CD4-positive, alpha-beta memory T cell (primary cell): ENCODE measurements around the gene APC2. TPM values are rescaled to one million over a fixed set of nuclear protein-coding genes. Genes with fewer than 3 reads are reported as not detected.

Experiments used
- CTCF ChIA-PET: fragments of 350-600 bp; sonication (Branson Sonifier 250); formaldehyde crosslinking; loops from one replicate; lab custom pipeline; 2021; ENCODE audit warnings: inconsistent platforms; ENCODE audit not compliant: partially characterized antibody; lab: Charles Lee
- POLR2A ChIA-PET: fragments of 350-600 bp; sonication (Branson Sonifier 250); formaldehyde crosslinking; loops from one replicate; lab custom pipeline; 2021; ENCODE audit not compliant: partially characterized antibody; lab: Charles Lee
- DNase-seq, 5 donors: peaks; one replicate each; pipeline versions ENCODE4 v3.0.0 to v3.0.0-alpha.2; 2020 to 2022; ENCODE audit warnings: mixed read lengths in 1 of 5
- H3K27ac ChIP-seq: one replicate; pipeline ENCODE4 v1.7.0; 2013; ENCODE audit warnings: low read depth, low read length
- H3K27me3 ChIP-seq: 2 replicates; pipeline ENCODE4 v1.7.0; 2013; ENCODE audit warnings: mild to moderate bottlenecking, low read length, moderate library complexity; ENCODE audit not compliant: insufficient read depth
- H3K36me3 ChIP-seq: 2 replicates; pipeline ENCODE4 v1.7.0; 2013; ENCODE audit warnings: mild to moderate bottlenecking, low read length, moderate library complexity; ENCODE audit not compliant: insufficient read depth
- H3K4me1 ChIP-seq: 2 replicates; pipeline ENCODE4 v1.7.0; 2013; ENCODE audit warnings: mild to moderate bottlenecking, low read length, moderate library complexity; ENCODE audit not compliant: insufficient read depth
- H3K4me3 ChIP-seq, 2 donors: one replicate each; pipeline ENCODE4 v1.7.0; 2013; ENCODE audit warnings: low read length in 2 of 2, mild to moderate bottlenecking in 1 of 2
- H3K9me3 ChIP-seq, 2 donors: one replicate each; pipeline ENCODE4 v1.7.0; 2013; ENCODE audit warnings: low read length in 2 of 2, control low read depth in 1 of 2; ENCODE audit not compliant: control insufficient read depth in 1 of 2
- H3K27ac Mint-ChIP-seq, 7 donors: one replicate each; pipeline ENCODE4 v1.8.0; 2020 to 2021; ENCODE audit warnings: mixed read lengths in 7 of 7, mild to moderate bottlenecking in 6 of 7, inconsistent platforms in 3 of 7, moderate library complexity in 3 of 7
- H3K27me3 Mint-ChIP-seq, 2 donors: one replicate each; pipeline ENCODE4 v1.8.0; 2020 to 2021; ENCODE audit warnings: mixed read lengths in 2 of 2
- H3K36me3 Mint-ChIP-seq, 2 donors: one replicate each; pipeline ENCODE4 v1.8.0; 2020 to 2021; ENCODE audit warnings: mixed read lengths in 2 of 2, inconsistent platforms in 1 of 2, mild to moderate bottlenecking in 1 of 2
- H3K4me1 Mint-ChIP-seq, 4 donors: one replicate each; pipeline ENCODE4 v1.8.0; 2020 to 2021; ENCODE audit warnings: mixed read lengths in 4 of 4, mild to moderate bottlenecking in 1 of 4
- H3K4me3 Mint-ChIP-seq, 8 donors: one replicate each; pipeline ENCODE4 v1.8.0; 2020 to 2021; ENCODE audit warnings: mixed read lengths in 8 of 8, mild to moderate bottlenecking in 7 of 8, moderate library complexity in 6 of 8, inconsistent platforms in 3 of 8
- H3K9me3 Mint-ChIP-seq, 8 donors: one replicate each; pipeline ENCODE4 v1.8.0; 2020 to 2021; ENCODE audit warnings: mixed read lengths in 8 of 8, mild to moderate bottlenecking in 5 of 8, inconsistent platforms in 3 of 8, moderate library complexity in 1 of 8
- intact Hi-C: fragments of 100-400 bp; cut with micrococcal nuclease; formaldehyde crosslinking; loops from one replicate; pipeline ENCODE4 v1.15.1; 2023
- polyA plus RNA-seq, 2 donors: library from polyadenylated mRNA; unstranded; fragments of 300-500 nt; fragmentation: Illumina TruSeq; gene quantifications; one replicate each; pipeline ENCODE4 v1.2.3, GENCODE V29; 2021
- total RNA-seq, 2 experiments: library from RNA; stranded (reverse); gene quantifications; one replicate each; pipeline ENCODE4 v1.2.3, GENCODE V29; 2021

APC2 gene
- total and polyA plus RNA-seq, 4 experiments from 2014 or later, result not detected

- Histone ChIP-seq H3K36me3 (no peaks in the 10 kb centered on the region), H3K27me3 (no peaks in the 10 kb centered on the region), H3K4me3 (no peak overlapping the region), H3K4me1 (peaks cover 9% of the 10 kb centered on the region), H3K9me3 (no peaks in the 10 kb centered on the region), H3K27ac (no peak overlapping the region)
- Mint-ChIP-seq H3K9me3 (no peaks in the 10 kb centered on the region), H3K36me3 (peaks cover 4 to 5% of the 10 kb centered on the region in 2 donors), H3K27me3 (no peaks in the 10 kb centered on the region), H3K4me3 (no peak overlapping the region), H3K4me1 (peaks cover 4 to 17% (median 9%) of the 10 kb centered on the region in 4 donors), H3K27ac (no peak overlapping the region)
- ChIA-PET CTCF (no interaction called here), POLR2A (no interaction called here)
- intact Hi-C loops, result no loop called here
- peak in 1 of 5 donors; percentile 12 for DNase-seq
Measured at GRCh38 chr19:1482361-1483130, 32.6 kb downstream of the APC2 start.

- Histone ChIP-seq H3K9me3 (no peaks in the 10 kb centered on the region), H3K27me3 (no peaks in the 10 kb centered on the region), H3K36me3 (no peaks in the 10 kb centered on the region), H3K27ac (no peak overlapping the region), H3K4me3 (no peak overlapping the region), H3K4me1 (peaks cover 3% of the 10 kb centered on the region)
- intact Hi-C loops, result no loop called here
- peaks cover 4% of the 10 kb centered on the region in 2 donors for H3K36me3 Mint-ChIP-seq
- no peaks in the 10 kb centered on the region for H3K27me3 Mint-ChIP-seq
- H3K9me3 Mint-ChIP-seq, result no peaks in the 10 kb centered on the region
- no peak overlapping the region for H3K27ac Mint-ChIP-seq
- no peak overlapping the region for H3K4me3 Mint-ChIP-seq
- peak in 1 of 5 donors; percentile 13 for DNase-seq
- ChIA-PET POLR2A (no interaction called here), CTCF (no interaction called here)
- peaks cover 4 to 10% (median 5%) of the 10 kb centered on the region in 4 donors for H3K4me1 Mint-ChIP-seq
Measured at GRCh38 chr19:1483131-1483978, 33.4 kb downstream of the APC2 start.

- CTCF ChIA-PET, result no interaction called here
- POLR2A ChIA-PET, result no interaction called here
- intact Hi-C loops, result no loop called here
Measured at GRCh38 chr19:1483979-1484428, 34.1 kb downstream of the APC2 start.

GRCh38 chr19:1486720-1487575, 37.0 kb downstream of the APC2 start:
- DNase-seq, result peak in 1 of 5 donors; percentile 16
- intact Hi-C loops, result no loop called here

More at GRCh38 chr19:1483979-1484428, 34.1 kb downstream of the APC2 start:
- peaks cover 3 to 7% (median 4%) of the 10 kb centered on the region in 4 donors for H3K4me1 Mint-ChIP-seq
- Histone ChIP-seq H3K9me3 (no peaks in the 10 kb centered on the region), H3K27ac (no peak overlapping the region), H3K4me1 (no peaks in the 10 kb centered on the region), H3K4me3 (no peak overlapping the region), H3K27me3 (no peaks in the 10 kb centered on the region), H3K36me3 (no peaks in the 10 kb centered on the region)
- peaks cover 2% of the 10 kb centered on the region in 2 donors for H3K36me3 Mint-ChIP-seq
- H3K9me3 Mint-ChIP-seq, result no peaks in the 10 kb centered on the region
- H3K4me3 Mint-ChIP-seq, result no peak overlapping the region
- no peaks in the 10 kb centered on the region for H3K27me3 Mint-ChIP-seq
- no peak for DNase-seq
- H3K27ac Mint-ChIP-seq, result no peak overlapping the region

GRCh38 chr19:1487576-1488281, 37.8 kb downstream of the APC2 start:
- peak in 1 of 5 donors; percentile 22 for DNase-seq

More at GRCh38 chr19:1486720-1487575, 37.0 kb downstream of the APC2 start:
- no peaks in the 10 kb centered on the region for H3K9me3 ChIP-seq
- POLR2A ChIA-PET, result interaction anchor here (1.6 kb wide), 1 partner anchor 18 kb away, joined by 3 read pairs; no protein-coding TSS in a partner anchor
- peaks cover 3 to 17% (median 10%) of the 10 kb centered on the region in 4 donors for H3K4me1 Mint-ChIP-seq
- peaks cover 0 to 3% of the 10 kb centered on the region in 2 donors for H3K36me3 Mint-ChIP-seq
- H3K27me3 Mint-ChIP-seq, result peaks cover 0 to 3% of the 10 kb centered on the region in 2 donors
- peaks cover 15% of the 10 kb centered on the region for H3K4me1 ChIP-seq
- CTCF ChIA-PET, result no interaction called here
- no peaks in the 10 kb centered on the region for H3K36me3 ChIP-seq
- no peak overlapping the region for H3K4me3 Mint-ChIP-seq
- H3K4me3 ChIP-seq, result no peak overlapping the region
- no peaks in the 10 kb centered on the region for H3K27me3 ChIP-seq
- H3K9me3 Mint-ChIP-seq, result peaks cover 0 to 1% (median 0%) of the 10 kb centered on the region in 8 donors
- no peak overlapping the region for H3K27ac ChIP-seq
- no peak overlapping the region for H3K27ac Mint-ChIP-seq

GRCh38 chr19:1488282-1488601, 38.3 kb downstream of the APC2 start:
- H3K4me1 ChIP-seq, result peaks cover 15% of the 10 kb centered on the region
- ChIA-PET CTCF (interaction anchor here (0.5 kb wide), 1 partner anchor 47 kb away, joined by 3 read pairs; no protein-coding TSS in a partner anchor), POLR2A (interaction anchor here (1.6 kb wide), 1 partner anchor 20 kb away, joined by 3 read pairs; no protein-coding TSS in a partner anchor)
- H3K27me3 Mint-ChIP-seq, result peaks cover 0 to 3% of the 10 kb centered on the region in 2 donors
- H3K9me3 ChIP-seq, result no peaks in the 10 kb centered on the region
- H3K4me3 Mint-ChIP-seq, result no peak overlapping the region
- no peaks in the 10 kb centered on the region for H3K27me3 ChIP-seq
- peaks cover 0 to 1% (median 0%) of the 10 kb centered on the region in 8 donors for H3K9me3 Mint-ChIP-seq
- intact Hi-C loops, result no loop called here
- H3K4me3 ChIP-seq, result no peak overlapping the region
- H3K27ac ChIP-seq, result no peak overlapping the region
- H3K27ac Mint-ChIP-seq, result peak overlapping the region in 1 of 7 donors; percentile 32
- H3K4me1 Mint-ChIP-seq, result peaks cover 3 to 18% (median 10%) of the 10 kb centered on the region in 4 donors
- DNase-seq, result peak in 1 of 5 donors; percentile 27
- H3K36me3 Mint-ChIP-seq, result peaks cover 0 to 3% of the 10 kb centered on the region in 2 donors
- no peaks in the 10 kb centered on the region for H3K36me3 ChIP-seq

More at GRCh38 chr19:1487576-1488281, 37.8 kb downstream of the APC2 start:
- H3K27ac Mint-ChIP-seq, result no peak overlapping the region
- Histone ChIP-seq H3K36me3 (no peaks in the 10 kb centered on the region), H3K4me1 (peaks cover 15% of the 10 kb centered on the region), H3K9me3 (no peaks in the 10 kb centered on the region), H3K27ac (no peak overlapping the region), H3K4me3 (no peak overlapping the region), H3K27me3 (no peaks in the 10 kb centered on the region)
- ChIA-PET CTCF (interaction anchor here (0.5 kb wide), 1 partner anchor 46 kb away, joined by 3 read pairs; no protein-coding TSS in a partner anchor), POLR2A (interaction anchor here (1.6 kb wide), 1 partner anchor 19 kb away, joined by 3 read pairs; no protein-coding TSS in a partner anchor)
- peaks cover 0 to 3% of the 10 kb centered on the region in 2 donors for H3K36me3 Mint-ChIP-seq
- H3K27me3 Mint-ChIP-seq, result peaks cover 0 to 3% of the 10 kb centered on the region in 2 donors
- H3K4me1 Mint-ChIP-seq, result peaks cover 3 to 18% (median 10%) of the 10 kb centered on the region in 4 donors
- peaks cover 0 to 1% (median 0%) of the 10 kb centered on the region in 8 donors for H3K9me3 Mint-ChIP-seq
- H3K4me3 Mint-ChIP-seq, result no peak overlapping the region
- intact Hi-C loops, result no loop called here
